HL-60 (cell line): Measurements from ENCODE around the gene PLEKHJ1.

Source experiments
- DNase-seq, 2 experiments: peaks; one replicate each; pipeline ENCODE4 v3.0.0-alpha.2; 2010 to 2020; ENCODE audit warnings: low read depth in 1 of 2, low spot score in 1 of 2
- H3K27ac ChIP-seq: fragments of 250-450 bp; sonication (Bioruptor Pico); replicated peaks from 2 replicates; pipeline ENCODE4 v1.5.1; 2020; ENCODE audit warnings: mild to moderate bottlenecking, moderate library complexity
- H3K27me3 ChIP-seq: fragments of 250-450 bp; sonication (Bioruptor Pico); 2 replicates; pipeline ENCODE4 v1.5.1; 2021; ENCODE audit warnings: mild to moderate bottlenecking, moderate library complexity; ENCODE audit not compliant: insufficient read depth, poor library complexity, severe bottlenecking
- H3K4me3 ChIP-seq: replicated peaks from 2 replicates; pipeline ENCODE4 v1.5.1; 2011; ENCODE audit warnings: mild to moderate bottlenecking, control low read depth, low read length; ENCODE audit not compliant: insufficient read depth
- CTCF ChIP-seq: IDR thresholded peaks from one replicate; pipeline ENCODE4 v1.5.1; 2011; ENCODE audit warnings: low read length, control low read depth, inconsistent platforms; ENCODE audit not compliant: insufficient read depth
- GABPA ChIP-seq: IDR thresholded peaks from 2 replicates; pipeline ENCODE4 v1.6.1; 2012; ENCODE audit warnings: low read depth
- POLR2AphosphoS5 ChIP-seq: IDR thresholded peaks from 2 replicates; pipeline ENCODE4 v1.6.1; 2012; ENCODE audit warnings: low read depth
- REST ChIP-seq: IDR thresholded peaks from 2 replicates; pipeline ENCODE4 v1.6.1; 2012; ENCODE audit warnings: low read depth; ENCODE audit not compliant: insufficient replicate concordance
- SPI1 ChIP-seq: IDR thresholded peaks from 2 replicates; pipeline ENCODE4 v1.6.1; 2012; ENCODE audit warnings: low read depth, mild to moderate bottlenecking, borderline replicate concordance

The PLEKHJ1 gene

GRCh38 chr19:2208975-2209374, 27.2 kb downstream of the PLEKHJ1 start:
- no peak overlapping the region for H3K27ac ChIP-seq
- H3K27me3 ChIP-seq: no peaks in the 10 kb centered on the region
- no peak for TF ChIP-seq POLR2AphosphoS5
- TF ChIP-seq GABPA: no peak
- no peak for TF ChIP-seq SPI1
- no peak for TF ChIP-seq CTCF
- no peak for TF ChIP-seq REST
- H3K4me3 ChIP-seq: no peak overlapping the region
- no peak for DNase-seq

- no peak for DNase-seq
- TF ChIP-seq GABPA: no peak
- no peak for TF ChIP-seq SPI1
- no peak for TF ChIP-seq CTCF
- TF ChIP-seq REST: no peak
- no peak for TF ChIP-seq POLR2AphosphoS5
- no peaks in the 10 kb centered on the region for H3K27me3 ChIP-seq
Measured at GRCh38 chr19:2207991-2208860, 27.9 kb downstream of the PLEKHJ1 start.

GRCh38 chr19:2207008-2207407, 29.1 kb downstream of the PLEKHJ1 start:
- Histone ChIP-seq H3K27me3 (no peaks in the 10 kb centered on the region), H3K4me3 (no peak overlapping the region), H3K27ac (no peak overlapping the region)
- DNase-seq: no peak
- TF ChIP-seq SPI1 (no peak), REST (no peak), GABPA (no peak), POLR2AphosphoS5 (no peak), CTCF (no peak)

More at GRCh38 chr19:2207991-2208860, 27.9 kb downstream of the PLEKHJ1 start:
- H3K27ac ChIP-seq: no peak overlapping the region
- H3K4me3 ChIP-seq: no peak overlapping the region
